Loucy (cell line): ENCODE results near the gene DEXI.

Experiments used
- CTCF ChIP-seq: fragments of 200-600 bp; sonication (generic); conservative IDR thresholded peaks from 2 replicates; pipeline ENCODE4 v1.5.1; 2014; ENCODE audit warnings: mild to moderate bottlenecking, antibody characterized with exemption, low read length
- EZH2phosphoT487 ChIP-seq: fragments of 200-600 bp; IDR thresholded peaks from 2 replicates; pipeline ENCODE4 v1.6.1; 2018; ENCODE audit warnings: antibody characterized with exemption, mild to moderate bottlenecking, moderate library complexity, borderline replicate concordance

GRCh38 chr16:10964891-10965326 lies 22.6 kb upstream of the DEXI start:
- no peak for TF ChIP-seq CTCF
- no peak for TF ChIP-seq EZH2phosphoT487
